GM12878 (cell line): ENCODE data around the gene DNMT1. TPM values are rescaled to one million over a fixed set of nuclear protein-coding genes. Genes with fewer than 3 reads are reported as not detected.

Source experiments
- BCL11A ChIP-seq: IDR thresholded peaks from 2 replicates; pipeline ENCODE4 v1.6.1; 2011; ENCODE audit warnings: low read depth, low read length
- DPF2 ChIP-seq: fragments of 450-650 bp; IDR thresholded peaks from 2 replicates; pipeline ENCODE4 v1.6.1; 2017; ENCODE audit warnings: mild to moderate bottlenecking
- ETV6 ChIP-seq, 2 experiments: fragments of 450-650 bp in 1 of 2; IDR thresholded peaks in 1 of 2; conservative IDR thresholded peaks in 1 of 2; 2 replicates each; pipeline ENCODE4 v1.6.1; 2014; ENCODE audit warnings: antibody characterized with exemption in 1 of 2, borderline replicate concordance in 1 of 2, low read depth in 1 of 2, mild to moderate bottlenecking in 1 of 2, moderate library complexity in 1 of 2
- JUNB ChIP-seq: IDR thresholded peaks from 2 replicates; pipeline ENCODE4 v1.6.1; 2016; ENCODE audit warnings: antibody characterized with exemption, mild to moderate bottlenecking
- KAT2A ChIP-seq: conservative IDR thresholded peaks from 2 replicates; pipeline ENCODE4 v1.6.1; 2011; ENCODE audit warnings: low read depth, low read length; ENCODE audit not compliant: control insufficient read depth
- MEF2A ChIP-seq: IDR thresholded peaks from 2 replicates; pipeline ENCODE4 v1.6.1; 2011; ENCODE audit warnings: low read depth, mild to moderate bottlenecking, low read length, moderate library complexity; ENCODE audit not compliant: insufficient read depth
- MEF2B ChIP-seq: fragments of 450-650 bp; IDR thresholded peaks from 2 replicates; pipeline ENCODE4 v1.6.1; 2018; ENCODE audit warnings: mild to moderate bottlenecking, moderate library complexity; ENCODE audit not compliant: partially characterized antibody, poor library complexity, severe bottlenecking
- NR2C1 ChIP-seq: fragments of 450-650 bp; IDR thresholded peaks from 2 replicates; pipeline ENCODE4 v1.6.1; 2017; ENCODE audit warnings: antibody characterized with exemption, mild to moderate bottlenecking, moderate library complexity
- NR2F1 ChIP-seq: fragments of 450-650 bp; conservative IDR thresholded peaks from 2 replicates; pipeline ENCODE4 v1.6.1; 2017; ENCODE audit warnings: mild to moderate bottlenecking
- RUNX3 ChIP-seq: IDR thresholded peaks from 2 replicates; pipeline ENCODE4 v1.6.1; 2012; ENCODE audit warnings: low read length, inconsistent platforms
- SMARCA5 ChIP-seq: fragments of 450-650 bp; IDR thresholded peaks from 2 replicates; pipeline ENCODE4 v1.6.1; 2017; ENCODE audit warnings: mild to moderate bottlenecking
- TCF3 ChIP-seq: IDR thresholded peaks from 2 replicates; pipeline ENCODE4 v1.6.1; 2012; ENCODE audit warnings: low read depth, mild to moderate bottlenecking, low read length, borderline replicate concordance; ENCODE audit not compliant: insufficient read depth
- polyA plus RNA-seq, 11 experiments: library from polyadenylated mRNA; depleted of rRNA in 4 of 11; unstranded in 6 of 11; stranded (reverse) in 5 of 11; fragments of >200 nt; fragmentation: Nextera tagmentation in 4 of 11; fragmentation: Illumina TruSeq in 1 of 11; extraction: Ambion mirVana in 4 of 11; extraction: Trizol in 1 of 11; gene quantifications; 1 replicate in 1 of 11; 2 replicates in 10 of 11; pipeline versions ENCODE4 v1.2.1 to v1.2.3, GENCODE V29; 2011 to 2016; ENCODE audit warnings: inconsistent platforms in 2 of 11, missing spikeins in 2 of 11, low read depth in 1 of 11
- total RNA-seq, 4 experiments: library from RNA; depleted of rRNA in 3 of 4; stranded (reverse); fragments of >200 nt in 3 of 4; fragmentation: Illumina TruSeq in 1 of 4; extraction: Trizol in 1 of 4; gene quantifications; 2 replicates each; pipeline versions ENCODE4 v1.2.1 to v1.2.3, GENCODE V29; 2013 to 2021
- TF ChIP-seq, protein P1 (sequence below): fragments of 150-350 bp; IDR thresholded peaks from 2 replicates; pipeline ENCODE4 v1.6.1; 2016; ENCODE audit warnings: low read depth, low read length
- TF ChIP-seq, protein P2 (sequence below): fragments of 450-650 bp; formaldehyde crosslinking; IDR thresholded peaks from 2 replicates; pipeline ENCODE4 v1.5.0; 2022; ENCODE audit warnings: mild to moderate bottlenecking, missing genetic modification characterization
- TF ChIP-seq, protein P3 (sequence below): fragments of 450-650 bp; IDR thresholded peaks from 2 replicates; pipeline ENCODE4 v1.6.1; 2018; ENCODE audit warnings: mild to moderate bottlenecking, low read depth, moderate library complexity; ENCODE audit not compliant: partially characterized antibody
- TF ChIP-seq, protein P4 (sequence below): fragments of 450-650 bp; IDR thresholded peaks from 2 replicates; pipeline ENCODE4 v1.6.1; 2016; ENCODE audit warnings: mild to moderate bottlenecking
- TF ChIP-seq, protein P5 (sequence below): IDR thresholded peaks from 2 replicates; pipeline ENCODE4 v1.6.1; 2012; ENCODE audit warnings: low read length, inconsistent platforms

DNMT1 gene
- total and polyA plus RNA-seq, 10 of the 15 experiments (the other 5 are each of a cell fraction or from before 2014, with no cell fraction given) = 70.0 to 290 (median 133) TPM

DNA sequence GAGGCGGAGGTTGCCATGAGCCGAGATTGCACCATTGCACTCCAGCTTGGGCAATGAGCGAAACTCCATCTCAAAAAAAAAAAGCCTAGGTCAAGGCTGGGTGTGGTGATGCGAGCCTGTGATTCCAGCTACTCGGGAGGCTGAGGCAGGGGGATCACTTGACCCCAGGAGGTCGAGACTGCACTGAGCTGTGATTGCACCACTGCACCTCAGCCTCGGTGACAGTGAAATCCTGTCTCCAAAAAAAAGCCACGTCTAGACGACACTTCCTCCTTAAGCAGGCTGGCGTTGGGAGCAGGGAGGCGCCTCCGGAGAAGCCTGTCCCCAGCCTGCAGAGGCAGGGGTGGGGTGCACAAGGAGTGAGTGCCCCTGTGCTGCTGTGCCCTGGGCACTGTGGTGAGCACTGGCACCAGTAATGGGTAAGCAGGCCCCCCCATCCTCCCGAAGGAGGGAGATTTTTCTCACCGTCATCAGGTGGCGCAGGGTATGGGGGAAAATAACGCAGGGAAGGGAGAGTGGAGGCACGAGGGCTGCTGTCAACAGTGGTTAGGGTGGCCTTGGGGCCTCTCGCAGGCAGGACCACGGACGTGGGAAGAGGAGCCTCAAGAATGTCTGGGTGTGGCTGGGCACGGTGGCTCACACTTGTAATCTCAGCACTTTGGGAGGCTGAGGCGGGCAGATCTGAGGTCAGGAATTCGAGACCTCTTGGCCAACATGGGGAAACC, 82.6 kb downstream of the DNMT1 start (continued):
- TF ChIP-seq, protein P1, sequence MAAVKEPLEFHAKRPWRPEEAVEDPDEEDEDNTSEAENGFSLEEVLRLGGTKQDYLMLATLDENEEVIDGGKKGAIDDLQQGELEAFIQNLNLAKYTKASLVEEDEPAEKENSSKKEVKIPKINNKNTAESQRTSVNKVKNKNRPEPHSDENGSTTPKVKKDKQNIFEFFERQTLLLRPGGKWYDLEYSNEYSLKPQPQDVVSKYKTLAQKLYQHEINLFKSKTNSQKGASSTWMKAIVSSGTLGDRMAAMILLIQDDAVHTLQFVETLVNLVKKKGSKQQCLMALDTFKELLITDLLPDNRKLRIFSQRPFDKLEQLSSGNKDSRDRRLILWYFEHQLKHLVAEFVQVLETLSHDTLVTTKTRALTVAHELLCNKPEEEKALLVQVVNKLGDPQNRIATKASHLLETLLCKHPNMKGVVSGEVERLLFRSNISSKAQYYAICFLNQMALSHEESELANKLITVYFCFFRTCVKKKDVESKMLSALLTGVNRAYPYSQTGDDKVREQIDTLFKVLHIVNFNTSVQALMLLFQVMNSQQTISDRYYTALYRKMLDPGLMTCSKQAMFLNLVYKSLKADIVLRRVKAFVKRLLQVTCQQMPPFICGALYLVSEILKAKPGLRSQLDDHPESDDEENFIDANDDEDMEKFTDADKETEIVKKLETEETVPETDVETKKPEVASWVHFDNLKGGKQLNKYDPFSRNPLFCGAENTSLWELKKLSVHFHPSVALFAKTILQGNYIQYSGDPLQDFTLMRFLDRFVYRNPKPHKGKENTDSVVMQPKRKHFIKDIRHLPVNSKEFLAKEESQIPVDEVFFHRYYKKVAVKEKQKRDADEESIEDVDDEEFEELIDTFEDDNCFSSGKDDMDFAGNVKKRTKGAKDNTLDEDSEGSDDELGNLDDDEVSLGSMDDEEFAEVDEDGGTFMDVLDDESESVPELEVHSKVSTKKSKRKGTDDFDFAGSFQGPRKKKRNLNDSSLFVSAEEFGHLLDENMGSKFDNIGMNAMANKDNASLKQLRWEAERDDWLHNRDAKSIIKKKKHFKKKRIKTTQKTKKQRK = no peak
- TF ChIP-seq MEF2B (no peak), TCF3 (no peak), JUNB (no peak), DPF2 (no peak; the same call in 1 of the 2 replicates), SMARCA5 (no peak), NR2F1 (peak; percentile 45), KAT2A (no peak), MEF2A (no peak), BCL11A (no peak), ETV6 (conservative IDR thresholded peaks at IDR 0.05 in 1 of 2, IDR thresholded peaks at IDR 0.05 in 1 of 2; ENCODE audit: borderline replicate concordance in 1 of 2, low read depth in 1 of 2) (no peak), RUNX3 (peak; percentile 29; the same call in 1 of the 2 replicates), NR2C1 (no peak)
- TF ChIP-seq, protein P2, sequence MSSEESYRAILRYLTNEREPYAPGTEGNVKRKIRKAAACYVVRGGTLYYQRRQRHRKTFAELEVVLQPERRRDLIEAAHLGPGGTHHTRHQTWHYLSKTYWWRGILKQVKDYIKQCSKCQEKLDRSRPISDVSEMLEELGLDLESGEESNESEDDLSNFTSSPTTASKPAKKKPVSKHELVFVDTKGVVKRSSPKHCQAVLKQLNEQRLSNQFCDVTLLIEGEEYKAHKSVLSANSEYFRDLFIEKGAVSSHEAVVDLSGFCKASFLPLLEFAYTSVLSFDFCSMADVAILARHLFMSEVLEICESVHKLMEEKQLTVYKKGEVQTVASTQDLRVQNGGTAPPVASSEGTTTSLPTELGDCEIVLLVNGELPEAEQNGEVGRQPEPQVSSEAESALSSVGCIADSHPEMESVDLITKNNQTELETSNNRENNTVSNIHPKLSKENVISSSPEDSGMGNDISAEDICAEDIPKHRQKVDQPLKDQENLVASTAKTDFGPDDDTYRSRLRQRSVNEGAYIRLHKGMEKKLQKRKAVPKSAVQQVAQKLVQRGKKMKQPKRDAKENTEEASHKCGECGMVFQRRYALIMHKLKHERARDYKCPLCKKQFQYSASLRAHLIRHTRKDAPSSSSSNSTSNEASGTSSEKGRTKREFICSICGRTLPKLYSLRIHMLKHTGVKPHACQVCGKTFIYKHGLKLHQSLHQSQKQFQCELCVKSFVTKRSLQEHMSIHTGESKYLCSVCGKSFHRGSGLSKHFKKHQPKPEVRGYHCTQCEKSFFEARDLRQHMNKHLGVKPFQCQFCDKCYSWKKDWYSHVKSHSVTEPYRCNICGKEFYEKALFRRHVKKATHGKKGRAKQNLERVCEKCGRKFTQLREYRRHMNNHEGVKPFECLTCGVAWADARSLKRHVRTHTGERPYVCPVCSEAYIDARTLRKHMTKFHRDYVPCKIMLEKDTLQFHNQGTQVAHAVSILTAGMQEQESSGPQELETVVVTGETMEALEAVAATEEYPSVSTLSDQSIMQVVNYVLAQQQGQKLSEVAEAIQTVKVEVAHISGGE (CRISPR knock-in tag) = no peak
- TF ChIP-seq, protein P3, sequence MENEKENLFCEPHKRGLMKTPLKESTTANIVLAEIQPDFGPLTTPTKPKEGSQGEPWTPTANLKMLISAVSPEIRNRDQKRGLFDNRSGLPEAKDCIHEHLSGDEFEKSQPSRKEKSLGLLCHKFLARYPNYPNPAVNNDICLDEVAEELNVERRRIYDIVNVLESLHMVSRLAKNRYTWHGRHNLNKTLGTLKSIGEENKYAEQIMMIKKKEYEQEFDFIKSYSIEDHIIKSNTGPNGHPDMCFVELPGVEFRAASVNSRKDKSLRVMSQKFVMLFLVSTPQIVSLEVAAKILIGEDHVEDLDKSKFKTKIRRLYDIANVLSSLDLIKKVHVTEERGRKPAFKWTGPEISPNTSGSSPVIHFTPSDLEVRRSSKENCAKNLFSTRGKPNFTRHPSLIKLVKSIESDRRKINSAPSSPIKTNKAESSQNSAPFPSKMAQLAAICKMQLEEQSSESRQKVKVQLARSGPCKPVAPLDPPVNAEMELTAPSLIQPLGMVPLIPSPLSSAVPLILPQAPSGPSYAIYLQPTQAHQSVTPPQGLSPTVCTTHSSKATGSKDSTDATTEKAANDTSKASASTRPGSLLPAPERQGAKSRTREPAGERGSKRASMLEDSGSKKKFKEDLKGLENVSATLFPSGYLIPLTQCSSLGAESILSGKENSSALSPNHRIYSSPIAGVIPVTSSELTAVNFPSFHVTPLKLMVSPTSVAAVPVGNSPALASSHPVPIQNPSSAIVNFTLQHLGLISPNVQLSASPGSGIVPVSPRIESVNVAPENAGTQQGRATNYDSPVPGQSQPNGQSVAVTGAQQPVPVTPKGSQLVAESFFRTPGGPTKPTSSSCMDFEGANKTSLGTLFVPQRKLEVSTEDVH = no peak
- TF ChIP-seq, protein P4, sequence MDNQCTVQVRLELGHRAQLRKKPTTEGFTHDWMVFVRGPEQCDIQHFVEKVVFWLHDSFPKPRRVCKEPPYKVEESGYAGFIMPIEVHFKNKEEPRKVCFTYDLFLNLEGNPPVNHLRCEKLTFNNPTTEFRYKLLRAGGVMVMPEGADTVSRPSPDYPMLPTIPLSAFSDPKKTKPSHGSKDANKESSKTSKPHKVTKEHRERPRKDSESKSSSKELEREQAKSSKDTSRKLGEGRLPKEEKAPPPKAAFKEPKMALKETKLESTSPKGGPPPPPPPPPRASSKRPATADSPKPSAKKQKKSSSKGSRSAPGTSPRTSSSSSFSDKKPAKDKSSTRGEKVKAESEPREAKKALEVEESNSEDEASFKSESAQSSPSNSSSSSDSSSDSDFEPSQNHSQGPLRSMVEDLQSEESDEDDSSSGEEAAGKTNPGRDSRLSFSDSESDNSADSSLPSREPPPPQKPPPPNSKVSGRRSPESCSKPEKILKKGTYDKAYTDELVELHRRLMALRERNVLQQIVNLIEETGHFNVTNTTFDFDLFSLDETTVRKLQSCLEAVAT = no peak; the same call in 1 of the 2 replicates
- TF ChIP-seq, protein P5, sequence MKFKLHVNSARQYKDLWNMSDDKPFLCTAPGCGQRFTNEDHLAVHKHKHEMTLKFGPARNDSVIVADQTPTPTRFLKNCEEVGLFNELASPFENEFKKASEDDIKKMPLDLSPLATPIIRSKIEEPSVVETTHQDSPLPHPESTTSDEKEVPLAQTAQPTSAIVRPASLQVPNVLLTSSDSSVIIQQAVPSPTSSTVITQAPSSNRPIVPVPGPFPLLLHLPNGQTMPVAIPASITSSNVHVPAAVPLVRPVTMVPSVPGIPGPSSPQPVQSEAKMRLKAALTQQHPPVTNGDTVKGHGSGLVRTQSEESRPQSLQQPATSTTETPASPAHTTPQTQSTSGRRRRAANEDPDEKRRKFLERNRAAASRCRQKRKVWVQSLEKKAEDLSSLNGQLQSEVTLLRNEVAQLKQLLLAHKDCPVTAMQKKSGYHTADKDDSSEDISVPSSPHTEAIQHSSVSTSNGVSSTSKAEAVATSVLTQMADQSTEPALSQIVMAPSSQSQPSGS = no peak
